Chondrocyte (in vitro differentiated cells): ENCODE measurements around the gene GMCL2. TPM values are rescaled to one million over a fixed set of nuclear protein-coding genes. Genes with fewer than 3 reads are reported as not detected.

Experiments used
- DNase-seq: peaks from one replicate; pipeline ENCODE4 v3.0.0; 2021; ENCODE audit warnings: mixed read lengths, low spot score
- H3K27ac Mint-ChIP-seq: one replicate; pipeline ENCODE4 v1.8.0; 2021; ENCODE audit warnings: mild to moderate bottlenecking, moderate library complexity, mixed read lengths; ENCODE audit not compliant: unreplicated experiment
- H3K27me3 Mint-ChIP-seq: 2 replicates; pipeline ENCODE4 v1.8.0; 2021; ENCODE audit warnings: low read depth, mixed read lengths
- H3K36me3 Mint-ChIP-seq: 2 replicates; pipeline ENCODE4 v1.8.0; 2021; ENCODE audit warnings: low read depth, mixed read lengths
- H3K4me1 Mint-ChIP-seq: 2 replicates; pipeline ENCODE4 v1.8.0; 2021; ENCODE audit warnings: low read depth, mild to moderate bottlenecking, mixed read lengths
- H3K4me3 Mint-ChIP-seq: one replicate; pipeline ENCODE4 v1.8.0; 2021; ENCODE audit warnings: mild to moderate bottlenecking, moderate library complexity, mixed read lengths; ENCODE audit not compliant: unreplicated experiment
- H3K9me3 Mint-ChIP-seq: 2 replicates; pipeline ENCODE4 v1.8.0; 2021; ENCODE audit warnings: low read depth, mixed read lengths
- CTCF ChIP-seq: fragments of 200-600 bp; sonication (generic); IDR thresholded peaks from 2 replicates; pipeline ENCODE4 v1.5.0; 2021; ENCODE audit warnings: antibody characterized with exemption, mild to moderate bottlenecking, moderate library complexity
- total RNA-seq: library from RNA; stranded (reverse); gene quantifications from 3 replicates; pipeline ENCODE4 v1.2.1, GENCODE V29; 2021

Gene GMCL2
- total RNA-seq, 1 donor from 2014 or later: not detected

- TF ChIP-seq CTCF: no peak
- no peak for DNase-seq
- Mint-ChIP-seq H3K27ac (peak overlapping the region; percentile 81), H3K4me3 (peak overlapping the region; percentile 73), H3K4me1 (peaks cover 28% of the 10 kb centered on the region), H3K36me3 (peaks cover 38% of the 10 kb centered on the region), H3K27me3 (no peaks in the 10 kb centered on the region), H3K9me3 (no peaks in the 10 kb centered on the region)
These were observed 19.3 kb upstream of the GMCL2 start for GRCh38 chr5:178206166-178207101.

GRCh38 chr5:178205749-178206047 is 18.5 kb upstream of the GMCL2 start:
- DNase-seq: no peak
- Mint-ChIP-seq H3K36me3 (peaks cover 34% of the 10 kb centered on the region), H3K27me3 (no peaks in the 10 kb centered on the region), H3K27ac (peak overlapping the region; percentile 81), H3K9me3 (no peaks in the 10 kb centered on the region), H3K4me3 (peak overlapping the region; percentile 73), H3K4me1 (peaks cover 28% of the 10 kb centered on the region)
- no peak for TF ChIP-seq CTCF

GRCh38 chr5:178204935-178205748 is 18.0 kb upstream of the GMCL2 start:
- peak; percentile 28 for TF ChIP-seq CTCF
- H3K4me1 Mint-ChIP-seq: peaks cover 28% of the 10 kb centered on the region
- H3K4me3 Mint-ChIP-seq: peak overlapping the region; percentile 88
- DNase-seq: no peak
- H3K27me3 Mint-ChIP-seq: no peaks in the 10 kb centered on the region
- peak overlapping the region; percentile 28 for H3K27ac Mint-ChIP-seq
- no peaks in the 10 kb centered on the region for H3K9me3 Mint-ChIP-seq
- peaks cover 32% of the 10 kb centered on the region for H3K36me3 Mint-ChIP-seq

- peak within 1 kb of the TSS; percentile 88 for H3K4me3 Mint-ChIP-seq
- TF ChIP-seq CTCF: no peak
- H3K27me3 Mint-ChIP-seq: no peaks in the 10 kb centered on the region
- H3K27ac Mint-ChIP-seq: peak within 1 kb of the TSS; percentile 95
- H3K36me3 Mint-ChIP-seq: peaks cover 25% of the 10 kb centered on the region
- H3K4me1 Mint-ChIP-seq: peaks cover 28% of the 10 kb centered on the region
- DNase-seq: peak; percentile 97
- H3K9me3 Mint-ChIP-seq: no peaks in the 10 kb centered on the region
These were observed 17.2 kb upstream of the GMCL2 start, which contains the start of gene HNRNPAB for GRCh38 chr5:178204182-178204934. Gene HNRNPAB (plus strand): TSS chr5:178204533. CDS start chr5:178204838, 305 bp downstream.
